Ovary (tissue), 9 donors: ENCODE results near the gene SCAPER. TPM values are rescaled to one million over a fixed set of nuclear protein-coding genes. Genes with fewer than 3 reads are reported as not detected.
"Not testable (repeated sequence)": the region's sequence is repeated elsewhere in the genome, so short reads cannot be mapped to it uniquely, and the experiment has no call there.

ENCODE experiments used
- DNase-seq, 5 donors: peaks; one replicate each; pipeline ENCODE4 v3.0.0-alpha.2; 2019 to 2020
- H3K27ac ChIP-seq, 2 donors: fragments of 200-600 bp; one replicate each; pipeline versions ENCODE4 v1.5.1 to v1.8.0; 2019 to 2022
- H3K27me3 ChIP-seq: fragments of 200-600 bp; one replicate; pipeline ENCODE4 v1.8.0; 2022
- H3K36me3 ChIP-seq: fragments of 200-600 bp; sonication (generic); one replicate; pipeline ENCODE4 v1.5.1; 2019
- H3K4me1 ChIP-seq: one replicate; pipeline ENCODE4 v1.8.1; 2013; ENCODE audit warnings: mild to moderate bottlenecking, moderate library complexity; ENCODE audit not compliant: insufficient read depth
- H3K4me3 ChIP-seq: fragments of 200-600 bp; sonication (generic); one replicate; pipeline ENCODE4 v1.5.1; 2017
- H3K9me3 ChIP-seq, 2 donors: fragments of 200-600 bp in 1 of 2; sonication (generic) in 1 of 2; one replicate each; pipeline versions ENCODE4 v1.5.1 to v1.8.1; 2013 to 2019; ENCODE audit warnings: mild to moderate bottlenecking in 1 of 2, moderate library complexity in 1 of 2
- EP300 ChIP-seq: sonication (generic); formaldehyde crosslinking; IDR thresholded peaks from one replicate; pipeline ENCODE4 v1.6.1; 2017; ENCODE audit warnings: antibody characterized with exemption
- POLR2A ChIP-seq: fragments of 450-650 bp; IDR thresholded peaks from one replicate; pipeline ENCODE4 v1.6.1; 2017; ENCODE audit warnings: antibody characterized with exemption, mild to moderate bottlenecking, moderate library complexity
- WGBS, 3 donors: extraction: QIAGEN DNeasy Blood & Tissue Kit in 1 of 3; methylation state at CpG; one replicate each; pipeline versions ENCODE4 v1.1.5 to v1.1.7; 2013 to 2017; 5-methylcytosine and 5-hydroxymethylcytosine counted together
- intact Hi-C, 4 donors: fragments of 100-400 bp; cut with DNase I; formaldehyde crosslinking; loops; one replicate each; pipeline versions ENCODE4 v1.11.0 to v1.15.1; 2022 to 2023
- polyA plus RNA-seq, 2 donors: library from polyadenylated mRNA; stranded (reverse); fragments of 200-250 nt in 1 of 2; fragments of 350-450 nt in 1 of 2; fragmentation: Illumina TruSeq in 1 of 2; extraction: RNeasy Lipid Tissue Mini Kit (QIAGEN cat#74804) in 1 of 2; gene quantifications; one replicate each; pipeline ENCODE4 v1.2.3, GENCODE V29; 2013 to 2014
- total RNA-seq, 7 donors: library from RNA; depleted of rRNA in 2 of 7; stranded (reverse); fragments of >200 nt in 2 of 7; fragmentation: NEBNext Ultra II Directional in 3 of 7; extraction: Animal tissue kit (Norgen Biotek cat#: 25700) in 3 of 7; gene quantifications; one replicate each; pipeline versions ENCODE4 v1.1.0 to v1.2.4, GENCODE V29; 2016 to 2023
- TF ChIP-seq, protein P1 (sequence below), 3 donors: fragments of 450-650 bp in 2 of 3; fragments of 200-600 bp in 1 of 3; IDR thresholded peaks; one replicate each; pipeline versions ENCODE4 v1.5.1 to v1.8.0; 2016 to 2022; ENCODE audit warnings: antibody characterized with exemption in 3 of 3, mild to moderate bottlenecking in 1 of 3
- donor health status: DM: no; HTN: no; CAD: no; lungs with moderate emphysema.
- donor health status: DM: no; HTN: no; CAD: no.
- donor health status: Bipolar disorder and iron deficiency.
- donor health status: DM: yes; HTN: yes; CAD: no.
- donor health status: DM: no; HTN: no; CAD: no.
- donor health status: DM: yes; HTN: yes; CAD: no.

Gene SCAPER
- total and polyA plus RNA-seq, 9 donors, result 13.7 to 45.8 (median 27.9) TPM

- 46 to 53% (median 47%) methylated on average over 3 of the region's 3 CpGs for WGBS, 3 donors
- TF ChIP-seq, protein P1, sequence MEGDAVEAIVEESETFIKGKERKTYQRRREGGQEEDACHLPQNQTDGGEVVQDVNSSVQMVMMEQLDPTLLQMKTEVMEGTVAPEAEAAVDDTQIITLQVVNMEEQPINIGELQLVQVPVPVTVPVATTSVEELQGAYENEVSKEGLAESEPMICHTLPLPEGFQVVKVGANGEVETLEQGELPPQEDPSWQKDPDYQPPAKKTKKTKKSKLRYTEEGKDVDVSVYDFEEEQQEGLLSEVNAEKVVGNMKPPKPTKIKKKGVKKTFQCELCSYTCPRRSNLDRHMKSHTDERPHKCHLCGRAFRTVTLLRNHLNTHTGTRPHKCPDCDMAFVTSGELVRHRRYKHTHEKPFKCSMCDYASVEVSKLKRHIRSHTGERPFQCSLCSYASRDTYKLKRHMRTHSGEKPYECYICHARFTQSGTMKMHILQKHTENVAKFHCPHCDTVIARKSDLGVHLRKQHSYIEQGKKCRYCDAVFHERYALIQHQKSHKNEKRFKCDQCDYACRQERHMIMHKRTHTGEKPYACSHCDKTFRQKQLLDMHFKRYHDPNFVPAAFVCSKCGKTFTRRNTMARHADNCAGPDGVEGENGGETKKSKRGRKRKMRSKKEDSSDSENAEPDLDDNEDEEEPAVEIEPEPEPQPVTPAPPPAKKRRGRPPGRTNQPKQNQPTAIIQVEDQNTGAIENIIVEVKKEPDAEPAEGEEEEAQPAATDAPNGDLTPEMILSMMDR (IDR thresholded peaks at IDR 0.05), result no peak
- no peak for TF ChIP-seq POLR2A
- no peak for TF ChIP-seq EP300
- DNase-seq, result no peak
- H3K27me3 ChIP-seq, result no peaks in the 10 kb centered on the region
- intact Hi-C loops, result no loop called here
- H3K36me3 ChIP-seq, result no peaks in the 10 kb centered on the region
- no peak overlapping the region for H3K4me3 ChIP-seq
- no peaks in the 10 kb centered on the region for H3K4me1 ChIP-seq
- no peak overlapping the region for H3K27ac ChIP-seq
- no peaks in the 10 kb centered on the region for H3K9me3 ChIP-seq
Measured at GRCh38 chr15:76433798-76434400, 471.2 kb downstream of the SCAPER start.

DNA sequence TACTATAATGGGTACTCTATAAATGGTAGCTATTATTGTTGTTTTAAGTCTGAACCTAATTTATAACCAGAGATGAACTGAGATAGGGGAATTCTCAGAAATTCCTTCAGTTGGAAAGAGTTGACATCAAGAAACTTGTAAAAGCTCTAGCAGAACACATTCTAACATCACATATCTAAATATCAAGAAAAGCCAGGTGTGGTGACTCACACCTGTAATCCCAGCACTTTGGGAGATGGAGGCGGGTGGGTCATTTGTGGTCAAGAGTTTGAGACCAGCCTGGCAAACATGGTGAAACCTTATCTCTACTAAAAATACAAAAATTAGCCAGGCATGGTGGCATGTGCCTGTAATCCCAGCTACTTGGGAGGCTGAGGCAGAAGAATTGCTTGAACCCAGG lies 472.1 kb downstream of the SCAPER start:
- H3K27me3 ChIP-seq, intact Hi-C loops, H3K36me3 ChIP-seq, H3K9me3 ChIP-seq, DNase-seq, H3K27ac ChIP-seq, H3K4me1 ChIP-seq, H3K4me3 ChIP-seq: not testable (repeated sequence)
- WGBS, 3 donors, result 98 to 100% (median 100%) methylated on average over 1 of the region's 1 CpG

DNA sequence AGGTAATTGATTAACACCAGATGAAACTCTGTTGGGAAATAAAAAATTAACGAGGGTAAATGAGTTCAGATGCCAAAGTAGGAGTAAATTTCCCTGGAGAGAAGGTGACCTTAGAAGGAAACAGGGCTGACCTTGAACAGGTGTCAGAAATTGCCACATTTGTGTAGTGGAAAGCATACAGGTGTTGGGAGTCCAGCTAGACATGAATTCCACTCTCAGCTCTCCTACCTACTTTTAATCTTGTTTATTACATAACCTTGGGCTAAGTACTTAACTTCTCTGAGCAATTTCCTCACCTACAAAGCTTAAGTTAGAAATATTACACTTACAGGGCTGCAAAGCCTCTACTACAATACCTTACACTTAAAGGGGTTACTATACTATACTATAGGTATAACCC lies 472.5 kb downstream of the SCAPER start:
- intact Hi-C loops, result no loop called here
- DNase-seq, result no peak
- H3K27me3 ChIP-seq, result no peaks in the 10 kb centered on the region
- H3K27ac ChIP-seq, result no peak overlapping the region
- no peaks in the 10 kb centered on the region for H3K9me3 ChIP-seq
- WGBS, 3 donors, result 18 to 58% (median 43%) methylated on average over 1 of the region's 1 CpG
- no peak overlapping the region for H3K4me3 ChIP-seq
- H3K36me3 ChIP-seq, result no peaks in the 10 kb centered on the region
- TF ChIP-seq, protein P1 (IDR thresholded peaks at IDR 0.05), result no peak
- TF ChIP-seq EP300, result no peak
- no peak for TF ChIP-seq POLR2A
- no peaks in the 10 kb centered on the region for H3K4me1 ChIP-seq

DNA sequence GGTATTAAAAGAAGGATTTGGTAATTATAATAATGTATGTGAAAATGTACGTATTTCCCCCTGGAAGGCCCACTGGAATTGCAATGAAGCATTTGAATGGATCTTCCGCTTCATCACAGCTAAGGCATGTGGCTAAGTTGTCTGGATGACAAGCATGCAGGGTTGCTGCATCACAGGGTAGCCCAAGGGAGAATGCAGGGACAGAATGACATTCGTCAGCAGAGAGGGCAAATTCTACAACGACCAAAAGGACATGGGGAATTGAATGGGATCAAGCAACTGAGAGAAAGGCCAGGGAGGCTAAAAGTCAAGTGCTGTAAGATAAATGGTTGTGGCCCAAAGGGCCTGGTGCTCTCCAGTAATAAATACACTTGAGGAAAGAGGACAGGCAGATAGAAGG lies 473.2 kb downstream of the SCAPER start:
- no peak overlapping the region for H3K27ac ChIP-seq
- DNase-seq, result no peak
- 77 to 78% (median 77%) methylated on average over 4 of the region's 4 CpGs for WGBS, 3 donors
- H3K27me3 ChIP-seq, result no peaks in the 10 kb centered on the region
- H3K9me3 ChIP-seq, result no peaks in the 10 kb centered on the region
- H3K4me1 ChIP-seq, result no peaks in the 10 kb centered on the region
- no peak overlapping the region for H3K4me3 ChIP-seq
- intact Hi-C loops, result no loop called here
- TF ChIP-seq POLR2A (no peak), EP300 (no peak)
- TF ChIP-seq, protein P1 (IDR thresholded peaks at IDR 0.05), result no peak
- no peaks in the 10 kb centered on the region for H3K36me3 ChIP-seq

DNA sequence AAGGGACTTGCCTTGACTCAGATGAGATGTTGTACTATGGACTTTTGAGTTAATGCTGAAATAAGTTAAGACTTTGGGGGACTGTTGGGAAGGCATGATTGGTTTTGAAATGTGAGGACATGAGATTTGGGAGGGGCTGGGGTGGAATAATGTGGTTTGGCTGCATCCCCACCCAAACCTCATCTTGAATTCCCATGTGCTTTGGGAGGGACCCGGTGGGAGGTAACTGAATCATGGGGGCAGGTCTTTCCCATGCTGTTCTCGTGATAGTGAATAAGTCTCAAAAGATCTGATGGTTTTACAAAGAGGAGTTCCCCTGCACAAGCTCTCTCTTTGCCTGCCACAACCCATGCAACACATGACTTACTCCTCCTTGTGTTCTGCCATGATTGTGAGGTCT lies 474.4 kb downstream of the SCAPER start:
- H3K27me3 ChIP-seq, H3K36me3 ChIP-seq, H3K4me1 ChIP-seq, H3K27ac ChIP-seq, H3K4me3 ChIP-seq, H3K9me3 ChIP-seq, intact Hi-C loops, DNase-seq: not testable (repeated sequence)
- 95 to 100% (median 96%) methylated on average over 2 of the region's 2 CpGs for WGBS, 3 donors
